NOMO-1 (cell line): ENCODE measurements around the gene SYT8.

Source experiments
- DNase-seq, 2 experiments: peaks; one replicate each; lab custom pipeline; 2025; ENCODE audit not compliant: unreplicated experiment in 2 of 2; lab: John Stamatoyannopoulos, UW

SYT8 gene

GRCh38 chr11:1844221-1845094 is 9.7 kb downstream of the SYT8 start:
- DNase-seq: peak in 1 of 2 experiments; percentile 25

GRCh38 chr11:1845095-1845429 is 10.3 kb downstream of the SYT8 start:
- DNase-seq: no peak

DNA sequence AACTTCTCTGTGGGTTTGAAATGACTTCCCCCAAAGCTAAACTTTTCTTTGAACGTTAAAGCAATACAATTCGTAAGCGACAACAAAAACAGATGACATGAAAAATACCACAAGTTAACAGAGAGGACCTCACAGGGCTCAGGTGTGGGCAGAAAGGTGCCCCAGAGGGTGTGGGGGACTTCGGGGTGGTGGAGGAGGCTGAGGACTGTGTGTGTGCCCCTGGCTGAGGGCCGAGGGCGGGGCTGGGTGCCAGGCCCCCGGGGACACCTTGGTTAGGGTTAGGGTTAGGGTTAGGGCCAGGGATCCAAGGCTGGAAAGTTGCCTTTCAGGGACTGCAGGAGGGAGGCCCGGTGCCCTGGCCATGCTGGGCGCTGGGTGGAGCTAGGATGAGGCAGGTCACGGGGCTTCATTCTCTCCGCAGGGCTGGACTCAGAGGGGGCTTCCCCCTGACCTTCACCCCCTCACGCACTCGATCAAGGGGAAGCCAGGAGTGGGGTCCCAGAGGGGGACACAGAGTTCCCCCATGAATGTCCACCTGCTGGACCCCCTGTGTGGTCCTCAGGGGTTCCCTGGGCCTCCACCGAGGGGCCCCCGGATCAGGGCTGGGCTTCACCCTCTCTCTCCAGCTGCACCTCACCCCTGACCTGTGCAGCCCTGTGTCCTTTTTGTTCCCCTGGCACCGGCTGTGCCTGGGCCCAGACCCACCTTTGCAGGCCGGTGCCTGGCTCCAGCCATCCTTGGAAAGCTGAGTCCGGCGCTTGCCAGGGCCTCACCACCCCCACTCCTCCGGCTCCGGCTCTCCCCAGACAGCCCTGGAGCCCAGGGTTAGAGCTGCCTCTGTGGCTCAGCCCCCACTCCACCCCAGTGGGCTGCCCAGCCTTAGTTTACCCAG is 11.0 kb downstream of the SYT8 start:
- no peak for DNase-seq

GRCh38 chr11:1846453-1846932 is 11.7 kb downstream of the SYT8 start:
- DNase-seq: no peak

DNA sequence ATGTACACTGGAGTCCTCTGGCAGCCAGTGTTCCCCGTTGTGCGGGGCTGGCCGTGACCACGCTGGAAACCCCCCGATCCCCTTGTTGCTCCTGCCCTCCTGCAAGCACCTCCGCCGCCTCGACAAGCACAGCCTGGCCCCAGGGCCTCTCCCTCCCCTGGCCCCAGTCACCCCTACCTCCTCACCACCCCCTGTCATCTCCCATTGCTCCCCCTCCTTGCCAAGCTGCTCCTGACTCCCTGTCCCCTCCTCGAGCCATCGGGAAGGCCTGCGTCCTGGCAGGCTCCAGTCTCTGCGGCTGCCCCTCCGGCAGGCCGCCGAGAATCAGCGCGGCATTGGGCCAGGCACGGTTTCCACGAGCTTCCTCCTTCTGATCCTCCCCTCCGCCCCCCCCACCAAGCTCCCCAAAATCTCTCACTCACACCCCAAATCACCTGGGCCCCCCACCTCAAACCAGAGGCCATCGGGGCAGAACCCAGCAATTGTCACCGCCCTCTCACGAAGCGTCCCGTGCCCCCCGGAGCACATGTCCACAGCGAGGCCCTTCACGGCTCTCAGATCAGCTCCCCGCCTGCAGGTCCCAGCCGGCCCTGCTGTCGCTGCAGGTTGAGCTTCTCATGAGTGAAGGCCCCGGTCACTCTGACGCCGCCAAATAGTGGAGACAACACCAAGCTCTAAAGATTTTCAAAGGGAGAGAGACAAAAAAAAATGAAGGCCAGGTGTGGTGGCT is 12.4 kb downstream of the SYT8 start:
- no peak for DNase-seq

DNA sequence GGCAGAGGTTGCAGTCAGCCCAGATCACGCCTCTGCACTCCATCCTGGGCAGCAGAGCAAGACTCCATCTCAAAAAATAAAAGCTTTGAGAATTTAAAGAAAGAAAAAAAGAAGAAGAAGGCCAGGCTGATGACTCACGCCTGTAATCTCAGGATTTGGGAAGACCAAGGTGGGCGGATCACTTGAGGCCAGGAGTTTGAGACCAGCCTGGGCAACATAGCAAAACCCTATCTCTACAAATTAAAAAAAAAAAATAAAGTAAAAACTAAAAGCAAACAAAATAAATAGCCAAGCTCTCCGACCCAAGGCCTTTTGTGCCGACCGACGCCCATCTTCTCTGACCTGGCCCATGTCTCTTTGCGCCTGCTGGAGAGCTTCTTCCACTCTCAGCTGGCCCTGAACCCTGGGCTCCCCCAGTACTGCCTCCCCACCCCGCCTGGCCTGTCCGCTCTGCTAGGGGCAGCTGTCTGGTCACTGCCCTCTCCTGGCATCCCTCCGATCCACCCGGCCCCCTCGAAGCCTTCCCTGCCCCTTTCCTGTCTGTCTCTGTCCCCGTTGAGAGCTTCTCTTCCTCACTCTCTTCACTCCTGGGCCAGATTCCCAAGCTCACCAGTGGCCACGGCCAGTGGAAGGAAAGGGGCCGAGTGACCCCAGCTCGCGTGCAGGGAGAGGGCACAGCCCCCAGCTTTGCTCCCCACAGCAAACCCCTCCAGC is 13.3 kb downstream of the SYT8 start:
- DNase-seq: no peak

DNA sequence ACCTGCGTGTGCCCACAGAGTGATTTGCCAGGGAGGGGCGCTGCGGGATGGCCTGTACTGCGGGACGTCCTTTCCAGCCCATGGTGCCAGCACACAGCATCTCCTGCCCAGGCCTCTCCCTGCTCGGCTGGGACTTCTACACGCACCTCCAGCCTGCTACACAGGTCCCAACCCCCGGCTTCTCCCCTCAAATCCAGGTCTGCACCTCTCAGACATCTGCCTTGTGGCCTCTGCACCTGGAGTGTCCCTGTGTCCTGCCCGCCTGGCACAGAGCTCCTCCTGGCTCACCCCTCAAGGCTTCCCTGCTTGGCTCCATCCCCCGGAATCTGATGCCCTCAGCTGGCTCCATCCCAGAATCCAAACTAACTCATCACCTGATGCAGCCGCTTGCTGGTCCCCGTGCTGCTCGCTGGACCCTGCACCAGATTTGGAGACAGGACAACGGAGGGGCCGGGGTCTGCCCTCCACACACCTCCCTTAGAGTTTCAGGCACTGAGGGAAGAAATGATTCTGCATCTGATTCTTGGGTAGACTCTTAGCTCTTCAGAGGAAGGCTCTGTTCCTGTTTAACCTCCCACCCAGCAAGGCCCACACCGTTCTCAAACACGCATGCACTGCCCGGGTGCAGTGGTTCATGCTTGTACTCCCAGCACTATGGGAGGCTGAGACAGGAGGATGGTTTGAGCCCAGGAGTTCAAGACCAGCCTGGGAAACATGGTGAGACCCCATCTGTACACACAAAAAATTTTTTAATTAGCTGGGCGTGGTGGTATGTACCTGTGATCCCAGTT is 14.0 kb downstream of the SYT8 start:
- no peak for DNase-seq

- DNase-seq: no peak
These were observed 16.8 kb downstream of the SYT8 start for GRCh38 chr11:1851468-1852180.

- no peak for DNase-seq
These were observed 17.6 kb downstream of the SYT8 start for GRCh38 chr11:1852271-1852876.

DNA sequence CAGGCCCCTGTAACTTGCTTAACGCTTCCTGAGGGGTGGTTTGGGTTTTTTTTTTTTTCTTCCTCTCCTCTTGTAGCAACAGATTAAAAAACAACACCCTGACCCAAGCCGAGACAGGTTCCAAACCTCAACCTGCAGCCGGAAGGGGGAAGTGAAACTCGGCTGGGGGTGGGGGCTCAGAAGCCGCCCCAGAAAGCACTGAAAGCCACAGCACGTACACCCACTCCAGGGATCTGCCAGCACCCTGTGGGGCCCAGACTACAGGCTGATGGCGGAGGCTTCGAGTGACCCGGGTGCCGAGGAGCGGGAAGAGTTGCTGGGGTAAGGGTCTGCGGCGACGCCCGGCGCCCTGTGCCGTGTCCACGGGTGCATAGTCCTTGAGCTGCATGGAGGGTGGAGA is 18.1 kb downstream of the SYT8 start, which contains the start of gene LSP1:
Gene LSP1, plus strand, starts transcription at position 208 of the 400 bp plus-strand sequence. Its CDS starts 61 bp downstream, at position 269.
- peak; percentile 83 to 89 for DNase-seq

- no peak for DNase-seq
These were observed 18.8 kb downstream of the SYT8 start for GRCh38 chr11:1853376-1854131.

- no peak for DNase-seq
These were observed 19.6 kb downstream of the SYT8 start for GRCh38 chr11:1854132-1854948.

DNA sequence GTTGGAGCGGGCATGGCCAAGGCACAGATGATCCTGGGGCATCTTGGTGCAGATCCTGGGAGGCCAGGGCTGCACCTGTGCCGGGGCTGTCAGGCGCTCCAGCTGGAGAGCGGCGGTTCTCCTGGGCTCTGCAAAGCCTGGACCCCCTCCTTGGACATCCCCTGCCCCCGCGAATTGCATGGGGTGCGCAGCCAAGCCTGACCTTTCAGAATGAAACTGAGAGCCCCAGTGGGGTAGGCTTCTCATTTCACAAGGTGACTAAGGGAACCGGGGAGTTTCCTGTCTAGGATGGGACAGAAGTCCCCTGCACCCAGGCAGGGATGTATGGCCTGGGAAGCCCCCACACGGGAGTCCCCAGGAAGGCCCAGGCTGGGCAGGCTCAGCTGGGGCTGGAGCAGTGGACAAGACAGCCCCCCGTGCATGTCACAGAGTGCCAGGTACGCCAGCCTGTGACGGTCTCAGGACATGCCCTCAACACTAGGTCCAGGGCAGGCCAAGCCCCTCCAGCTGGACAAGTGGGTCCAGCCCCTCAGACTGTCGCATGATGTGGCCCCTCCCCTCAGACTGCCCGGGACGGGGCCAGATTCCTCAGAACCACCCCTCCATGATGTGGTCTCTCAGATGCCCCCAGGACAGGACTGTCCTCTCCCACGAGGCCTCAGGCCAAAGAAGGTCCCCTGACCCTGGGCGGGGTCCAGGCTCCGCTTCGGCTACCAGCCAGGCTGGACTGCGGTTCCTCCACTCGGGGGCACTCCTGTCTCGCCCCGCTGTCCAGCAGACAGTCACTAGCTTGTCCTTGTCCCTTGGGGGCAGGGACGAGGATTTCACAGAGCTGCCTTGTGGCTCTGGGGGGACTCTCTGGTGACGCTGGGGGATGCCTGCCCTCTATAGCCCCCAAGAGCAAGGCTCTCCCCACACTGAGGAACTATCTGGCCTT is 20.4 kb downstream of the SYT8 start:
- DNase-seq: no peak

- DNase-seq: no peak
These were observed 21.1 kb downstream of the SYT8 start for GRCh38 chr11:1855886-1856265.

GRCh38 chr11:1856306-1857005 is 21.7 kb downstream of the SYT8 start:
- DNase-seq: no peak
